ENCODE data around the gene CELA3B. TPM values are rescaled to one million over a fixed set of nuclear protein-coding genes. Genes with fewer than 3 reads are reported as not detected.
"Not testable (repeated sequence)": the region's sequence is repeated elsewhere in the genome, so short reads cannot be mapped to it uniquely, and the experiment has no call there.

Gene CELA3B, protein sequence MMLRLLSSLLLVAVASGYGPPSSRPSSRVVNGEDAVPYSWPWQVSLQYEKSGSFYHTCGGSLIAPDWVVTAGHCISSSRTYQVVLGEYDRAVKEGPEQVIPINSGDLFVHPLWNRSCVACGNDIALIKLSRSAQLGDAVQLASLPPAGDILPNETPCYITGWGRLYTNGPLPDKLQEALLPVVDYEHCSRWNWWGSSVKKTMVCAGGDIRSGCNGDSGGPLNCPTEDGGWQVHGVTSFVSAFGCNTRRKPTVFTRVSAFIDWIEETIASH
- polyA plus RNA-seq (not detected in 3 replicates), polyA minus RNA-seq (not detected in 3 replicates)
- not detected for polyA plus RNA-seq (2011; ENCODE audit: low read depth)
- not detected in 2 replicates for polyA plus RNA-seq (2011; cell fraction: cytosol; rRNA removed)
- not detected in 2 replicates for polyA plus RNA-seq (2011; cell fraction: nucleus; rRNA removed)
- polyA plus RNA-seq (2012; ENCODE audit: low replicate concordance), result not detected in 2 replicates
- not detected for polyA minus RNA-seq (2011; cell fraction: cytosol; rRNA and poly(A)+ RNA removed)
- not detected in 2 replicates for polyA minus RNA-seq (2011; cell fraction: nucleus; rRNA and poly(A)+ RNA removed)

DNA sequence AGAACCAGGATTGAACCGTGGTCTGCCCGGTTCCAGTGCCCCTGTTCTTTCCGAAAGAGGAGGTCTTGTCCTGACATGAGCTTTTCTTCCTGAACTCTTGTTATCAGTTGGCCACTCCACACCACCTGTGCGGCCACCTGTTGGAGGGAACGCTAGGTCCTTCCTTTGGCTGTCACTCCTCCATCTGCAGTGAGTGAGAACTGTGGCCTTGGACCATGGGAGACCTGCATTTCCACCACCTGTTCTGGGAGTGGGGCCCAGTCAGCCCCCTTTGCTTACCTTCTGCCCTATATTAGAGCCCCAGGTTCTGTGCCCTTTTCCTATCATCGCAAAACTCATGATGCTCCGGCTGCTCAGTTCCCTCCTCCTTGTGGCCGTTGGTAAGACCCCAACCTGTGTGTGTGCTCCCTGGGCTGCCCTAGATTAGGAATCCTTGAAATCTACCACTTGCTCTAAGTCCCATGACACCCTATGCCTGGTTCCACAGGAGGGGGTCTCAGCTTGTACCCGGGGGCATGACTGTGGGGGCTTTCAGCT, at the start of gene CELA3B:
TSS of gene CELA3B (plus strand) at position 320 of the 537 bp plus-strand sequence. CDS start at position 338, 18 bp downstream.
- H3K9me3 ChIP-seq (ENCODE audit: control insufficient read depth, low read depth, low read length); H3K27ac ChIP-seq (ENCODE audit: control insufficient read depth, insufficient read depth, low read length); H3K4me2 ChIP-seq (ENCODE audit: control insufficient read depth, extremely low read depth, insufficient read depth, low read depth, low read length); H3K79me2 ChIP-seq (ENCODE audit: control insufficient read depth, insufficient read depth, low read length); dilution Hi-C loops (cut with MboI; ENCODE audit: extremely low pct_ligation_motif_present, low sequenced_read_pairs); H3K4me3 ChIP-seq (ENCODE audit: control insufficient read depth in 2 of 3, extremely low read depth in 1 of 3, insufficient read depth in 2 of 3, low read depth in 1 of 3, low read length in 3 of 3); H4K20me1 ChIP-seq (ENCODE audit: control insufficient read depth, extremely low read depth, insufficient read depth, low read length); H3K27me3 ChIP-seq (ENCODE audit: control insufficient read depth, extremely low read depth, insufficient read depth, low read length); H3K36me3 ChIP-seq (ENCODE audit: control insufficient read depth in 2 of 2, extremely low read depth in 1 of 2, insufficient read depth in 2 of 2, low read length in 2 of 2); H3K9ac ChIP-seq (ENCODE audit: control insufficient read depth, extremely low read depth, insufficient read depth, low read length); H3K4me1 ChIP-seq (ENCODE audit: control insufficient read depth, extremely low read depth, insufficient read depth, low read length); DNase-seq (ENCODE audit: low read depth, low spot score); H3K9me1 ChIP-seq (ENCODE audit: control insufficient read depth, extremely low read depth, insufficient read depth, low read length); FAIRE-seq; H2AFZ ChIP-seq (ENCODE audit: control insufficient read depth, low read length): not testable (repeated sequence)

DNA sequence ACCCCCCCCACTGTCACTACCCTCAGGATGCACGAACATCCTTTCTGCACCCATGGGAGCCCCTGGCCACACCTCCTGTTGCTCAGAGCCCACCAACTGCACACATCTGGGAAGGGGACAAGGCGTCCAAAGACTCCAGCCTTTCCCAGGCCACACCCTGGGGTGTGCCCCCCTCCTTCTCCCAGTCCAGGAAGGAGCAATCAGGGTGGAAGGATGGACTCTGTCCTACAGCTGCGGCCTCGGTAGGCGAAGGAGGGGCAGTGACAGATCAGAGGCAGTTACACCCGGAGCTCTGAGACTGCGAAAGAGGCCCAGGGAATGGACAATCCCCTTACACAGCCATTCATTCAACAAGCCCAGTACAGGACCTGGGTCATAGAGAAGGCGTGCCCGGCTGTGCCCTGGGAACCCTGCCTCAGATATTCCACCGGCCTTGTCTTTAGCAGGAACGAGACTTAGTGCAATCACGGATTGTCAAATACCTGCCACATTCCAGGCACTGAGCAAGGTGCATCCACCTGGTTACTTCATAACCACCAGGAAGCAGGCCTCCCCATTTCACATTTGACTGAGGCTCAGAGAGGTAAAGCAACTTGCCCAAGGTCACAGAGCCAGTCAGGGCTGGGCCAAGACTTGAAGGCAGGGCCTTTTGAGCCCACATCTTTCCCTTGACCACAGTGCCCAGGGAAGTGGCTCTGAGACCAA, 49.1 kb upstream of the CELA3B start:
- Histone ChIP-seq H2AFZ (ENCODE audit: control insufficient read depth, low read length) (no peak overlapping the region), H3K4me2 (ENCODE audit: control insufficient read depth, extremely low read depth, insufficient read depth, low read depth, low read length) (no peak overlapping the region), H4K20me1 (ENCODE audit: control insufficient read depth, extremely low read depth, insufficient read depth, low read length) (peaks cover 3% of the 10 kb centered on the region), H3K9ac (ENCODE audit: control insufficient read depth, extremely low read depth, insufficient read depth, low read length) (no peak overlapping the region), H3K9me3 (ENCODE audit: control insufficient read depth, low read depth, low read length) (no peaks in the 10 kb centered on the region), H3K27me3 (ENCODE audit: control insufficient read depth, extremely low read depth, insufficient read depth, low read length) (no peaks in the 10 kb centered on the region), H3K9me1 (ENCODE audit: control insufficient read depth, extremely low read depth, insufficient read depth, low read length) (no peaks in the 10 kb centered on the region), H3K27ac (ENCODE audit: control insufficient read depth, insufficient read depth, low read length) (no peak overlapping the region), H3K4me3 (ENCODE audit: control insufficient read depth in 2 of 3, extremely low read depth in 1 of 3, insufficient read depth in 2 of 3, low read depth in 1 of 3, low read length in 3 of 3) (no peak overlapping the region), H3K4me1 (ENCODE audit: control insufficient read depth, extremely low read depth, insufficient read depth, low read length) (peaks cover 17% of the 10 kb centered on the region), H3K36me3 (ENCODE audit: control insufficient read depth in 2 of 2, extremely low read depth in 1 of 2, insufficient read depth in 2 of 2, low read length in 2 of 2) (peaks cover 2 to 25% of the 10 kb centered on the region in 2 experiments), H3K79me2 (ENCODE audit: control insufficient read depth, insufficient read depth, low read length) (peaks cover 66% of the 10 kb centered on the region)
- FAIRE-seq, result no peak
- dilution Hi-C loops (cut with MboI; ENCODE audit: extremely low pct_ligation_motif_present, low sequenced_read_pairs), result no loop called here
- no peak for DNase-seq (ENCODE audit: low read depth, low spot score)
- TF ChIP-seq, protein P1, sequence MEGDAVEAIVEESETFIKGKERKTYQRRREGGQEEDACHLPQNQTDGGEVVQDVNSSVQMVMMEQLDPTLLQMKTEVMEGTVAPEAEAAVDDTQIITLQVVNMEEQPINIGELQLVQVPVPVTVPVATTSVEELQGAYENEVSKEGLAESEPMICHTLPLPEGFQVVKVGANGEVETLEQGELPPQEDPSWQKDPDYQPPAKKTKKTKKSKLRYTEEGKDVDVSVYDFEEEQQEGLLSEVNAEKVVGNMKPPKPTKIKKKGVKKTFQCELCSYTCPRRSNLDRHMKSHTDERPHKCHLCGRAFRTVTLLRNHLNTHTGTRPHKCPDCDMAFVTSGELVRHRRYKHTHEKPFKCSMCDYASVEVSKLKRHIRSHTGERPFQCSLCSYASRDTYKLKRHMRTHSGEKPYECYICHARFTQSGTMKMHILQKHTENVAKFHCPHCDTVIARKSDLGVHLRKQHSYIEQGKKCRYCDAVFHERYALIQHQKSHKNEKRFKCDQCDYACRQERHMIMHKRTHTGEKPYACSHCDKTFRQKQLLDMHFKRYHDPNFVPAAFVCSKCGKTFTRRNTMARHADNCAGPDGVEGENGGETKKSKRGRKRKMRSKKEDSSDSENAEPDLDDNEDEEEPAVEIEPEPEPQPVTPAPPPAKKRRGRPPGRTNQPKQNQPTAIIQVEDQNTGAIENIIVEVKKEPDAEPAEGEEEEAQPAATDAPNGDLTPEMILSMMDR (optimal IDR thresholded peaks at IDR 0.05 in 1 of 3, IDR thresholded peaks at IDR 0.05 in 1 of 3, conservative IDR thresholded peaks at IDR 0.05 in 1 of 3; ENCODE audit: extremely low read depth in 1 of 3, insufficient read depth in 2 of 3, low read length in 3 of 3), result no peak
- TF ChIP-seq EZH2 (IDR thresholded peaks at IDR 0.05; ENCODE audit: low read length), result no peak
